Stimulated activated CD4-positive, alpha-beta T cell treated with anti-CD3 and anti-CD28 coated beads, Interleukin-4, amount 100 ng/mL, for 24 hours (primary cell): ENCODE results near the gene GABARAPL1.

Experiments used
- DNase-seq: peaks from one replicate; pipeline ENCODE4 v3.0.0-alpha.2; 2020

GABARAPL1 gene

GRCh38 chr12:10235761-10236631 lies 23.3 kb downstream of the GABARAPL1 start:
- DNase-seq = peak; percentile 40

- DNase-seq = no peak
Observed at GRCh38 chr12:10236720-10237119, 24.0 kb downstream of the GABARAPL1 start.

DNA sequence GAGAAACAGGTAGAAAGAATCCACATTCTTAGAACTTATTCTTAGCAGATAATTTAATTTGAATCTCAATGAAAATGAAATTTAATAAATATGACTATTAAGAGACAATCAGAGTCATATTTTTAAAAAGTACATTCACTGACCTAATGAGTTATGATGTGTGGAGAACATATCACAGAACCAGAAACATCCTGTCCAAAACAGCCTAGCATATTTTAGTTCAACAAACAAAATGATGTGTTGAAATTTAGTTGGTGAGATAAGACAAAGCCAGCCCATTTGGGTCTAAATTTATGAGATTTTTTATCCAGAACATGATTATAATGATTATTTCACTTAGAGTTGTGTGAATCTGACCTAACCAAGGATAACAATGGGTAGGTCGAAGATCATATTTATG lies 25.8 kb downstream of the GABARAPL1 start:
- no peak for DNase-seq

- DNase-seq = no peak
Observed at GRCh38 chr12:10241290-10241689, 28.6 kb downstream of the GABARAPL1 start.

DNA sequence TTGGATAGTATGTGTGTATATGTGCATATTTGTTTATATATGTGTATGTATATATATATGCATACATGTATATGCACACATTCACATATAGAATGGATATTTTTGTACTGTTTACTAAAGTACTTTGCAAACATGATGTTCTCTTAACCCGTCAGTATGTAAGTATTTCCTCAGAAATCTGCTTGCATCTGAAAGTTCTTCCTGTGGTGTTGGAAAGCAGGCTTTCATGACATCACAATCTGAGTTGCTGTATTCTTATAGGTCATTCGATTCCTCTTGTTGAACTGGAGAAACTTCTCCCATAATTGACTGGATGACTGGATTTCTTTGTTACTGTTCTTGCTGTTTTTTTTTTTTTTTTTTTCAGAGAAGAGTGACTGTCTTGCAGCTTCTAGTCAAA lies 29.1 kb downstream of the GABARAPL1 start:
- DNase-seq = no peak

GRCh38 chr12:10242539-10242938 lies 29.9 kb downstream of the GABARAPL1 start:
- DNase-seq = no peak

DNA sequence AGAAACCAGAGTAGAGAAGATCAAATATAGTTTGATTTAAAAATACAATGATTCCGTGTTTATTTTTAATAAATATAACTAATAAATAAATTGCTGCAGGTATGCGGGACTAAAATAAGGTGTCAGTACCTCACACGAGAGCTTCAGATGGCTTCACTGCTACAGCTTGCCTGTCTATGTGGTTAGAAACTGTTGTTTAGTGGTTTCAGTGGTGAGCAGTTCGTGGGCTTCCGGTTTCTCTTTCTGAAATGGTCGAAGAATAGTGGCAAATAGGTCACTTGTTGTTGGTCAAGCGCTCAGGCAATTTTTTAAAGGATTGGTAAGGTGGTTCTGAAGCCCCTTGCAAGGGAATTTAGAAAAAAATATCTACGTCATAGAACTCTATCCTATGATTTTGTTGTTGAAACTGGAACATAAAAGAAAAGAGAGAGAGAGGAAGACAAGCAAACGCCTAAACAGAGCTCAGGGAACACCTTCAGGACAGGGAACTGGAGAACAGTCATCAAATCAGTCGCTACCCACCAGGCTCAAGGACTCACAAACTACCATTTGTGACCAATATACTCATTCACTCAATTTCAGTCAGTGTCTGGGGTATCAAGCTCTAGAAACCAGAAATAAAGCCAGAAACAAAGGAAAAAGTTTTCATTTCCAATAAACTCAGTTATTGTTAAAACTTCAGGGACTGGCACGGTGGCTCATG lies 31.3 kb downstream of the GABARAPL1 start:
- DNase-seq = no peak

GRCh38 chr12:10247436-10248058 lies 34.9 kb downstream of the GABARAPL1 start:
- no peak for DNase-seq

DNA sequence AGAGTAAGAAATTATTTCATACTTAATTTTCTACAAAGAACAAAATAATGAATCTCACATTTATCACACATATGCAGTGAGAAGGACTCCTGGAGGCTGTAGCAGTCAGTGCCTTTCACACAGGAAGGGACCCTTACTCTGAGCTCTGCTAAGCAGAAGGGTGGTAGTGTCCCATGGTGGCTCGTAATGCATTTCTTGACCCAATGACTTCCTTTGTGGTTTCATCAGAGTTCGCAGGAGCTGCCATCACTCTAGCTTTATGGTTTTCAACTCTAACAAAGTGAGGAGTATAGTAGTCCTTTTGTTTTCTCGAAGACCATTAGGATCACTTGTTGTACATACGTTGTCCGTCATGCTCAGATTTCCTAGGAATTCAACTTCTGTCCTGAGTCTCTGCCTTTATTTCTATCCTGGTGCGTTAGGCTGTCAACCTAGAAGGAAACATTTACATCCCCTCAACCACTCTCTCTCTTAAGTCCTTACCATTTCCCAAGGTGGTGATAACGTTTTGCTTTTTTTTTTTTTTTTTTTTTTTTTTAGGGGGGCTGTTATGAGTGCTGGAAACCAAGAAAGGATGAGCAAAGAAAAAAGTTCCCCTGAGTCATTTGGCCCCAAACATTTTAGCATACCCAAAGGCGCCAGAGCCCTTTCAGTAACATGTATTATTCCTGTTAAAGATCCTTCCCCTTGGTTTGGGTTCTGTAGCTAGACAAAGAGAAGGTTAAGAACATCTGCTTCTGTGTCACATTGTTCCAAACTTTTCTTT lies 37.2 kb downstream of the GABARAPL1 start:
- DNase-seq = no peak

DNA sequence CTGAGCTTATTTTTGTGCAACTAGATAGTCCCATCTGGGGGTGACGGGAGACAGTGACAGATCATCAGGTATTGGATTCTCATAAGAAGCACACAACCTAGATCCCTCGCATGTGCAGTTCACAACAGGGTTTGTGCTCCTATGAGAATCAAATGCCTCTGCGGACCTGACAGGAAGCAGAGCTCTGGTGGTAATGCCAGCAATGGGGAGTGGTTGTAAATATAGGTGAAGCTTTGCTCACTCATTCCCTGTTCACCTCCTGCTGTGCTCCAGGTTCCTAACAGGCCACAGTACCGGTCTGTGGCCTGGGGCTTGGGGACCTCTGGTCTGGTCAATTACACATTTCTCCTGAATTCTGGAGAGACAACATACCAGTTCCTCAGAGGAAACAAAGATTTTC lies 39.0 kb downstream of the GABARAPL1 start:
- DNase-seq = no peak

DNA sequence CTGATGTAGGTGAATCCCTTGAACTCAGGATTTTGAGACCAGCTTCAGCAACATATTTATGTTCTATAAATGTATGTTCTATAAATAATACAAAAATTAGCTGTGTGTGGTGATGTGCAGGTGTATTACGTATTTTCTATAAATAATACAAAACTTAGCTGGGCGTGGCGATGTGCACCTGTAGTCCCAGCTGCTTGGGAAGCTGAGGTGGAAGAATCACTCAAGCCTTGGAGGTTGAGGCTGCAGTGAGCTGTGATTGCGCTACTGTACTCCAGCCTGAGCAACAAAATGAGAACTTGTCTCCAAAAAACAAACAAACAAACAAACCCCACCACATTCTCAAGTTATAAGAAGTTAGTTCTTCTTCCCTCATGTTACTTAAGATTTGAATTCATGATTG lies 39.5 kb downstream of the GABARAPL1 start:
- DNase-seq = no peak

GRCh38 chr12:10256064-10256463 lies 43.4 kb downstream of the GABARAPL1 start:
- no peak for DNase-seq

- no peak for DNase-seq
Observed at GRCh38 chr12:10260927-10261326, 48.2 kb downstream of the GABARAPL1 start.

DNA sequence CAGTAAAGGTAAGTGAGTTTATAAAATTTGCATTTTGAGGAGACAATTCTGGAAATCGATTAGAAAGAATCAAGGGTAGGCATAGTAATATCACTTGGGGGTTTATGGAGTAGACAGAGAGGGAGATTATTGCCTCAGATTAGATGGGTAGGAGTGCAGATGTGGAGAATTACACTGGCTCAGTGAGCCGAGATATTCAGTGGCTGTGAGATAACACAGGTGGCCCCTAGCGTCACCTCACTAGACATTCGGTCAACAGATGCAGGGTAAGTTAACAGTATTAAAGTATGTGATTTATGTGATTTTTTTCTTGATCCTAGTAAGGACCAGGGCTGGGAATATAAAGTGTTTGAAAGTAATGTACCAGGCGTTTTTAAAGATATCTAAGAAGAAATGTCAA lies 55.4 kb downstream of the GABARAPL1 start:
- no peak for DNase-seq

DNA sequence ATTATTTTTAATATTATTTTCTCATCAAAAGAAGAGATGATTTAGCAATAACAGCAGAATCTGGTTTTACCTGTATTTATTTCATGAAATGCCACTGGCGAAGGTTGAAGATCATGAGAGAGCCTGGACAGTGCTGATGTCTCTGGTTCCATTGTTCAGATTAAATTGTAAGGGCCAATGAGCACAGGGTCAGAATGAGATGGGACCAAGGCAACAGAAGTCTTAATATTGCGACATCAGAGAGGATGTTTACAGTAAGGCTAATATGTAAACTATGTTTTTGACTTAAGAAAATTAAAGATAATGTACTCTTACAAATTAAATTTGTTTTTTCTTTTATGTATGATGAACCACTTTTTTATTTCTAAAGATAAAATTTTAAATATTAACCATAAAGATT lies 59.8 kb downstream of the GABARAPL1 start:
- no peak for DNase-seq
